Neural progenitor cell (in vitro differentiated cells): ENCODE results near the gene SKOR1. TPM values are rescaled to one million over a fixed set of nuclear protein-coding genes. Genes with fewer than 3 reads are reported as not detected.

Experiments
- DNase-seq: peaks from one replicate; pipeline ENCODE4 v3.0.0-alpha.2; 2016; ENCODE audit warnings: low spot score
- H2AFZ ChIP-seq: fragments of 200-600 bp; sonication (generic); replicated peaks from 2 replicates; pipeline ENCODE4 v1.6.1; 2016; ENCODE audit warnings: antibody characterized with exemption
- H3F3A ChIP-seq: fragments of 200-600 bp; sonication (generic); 2 replicates; pipeline ENCODE4 v1.6.1; 2016; ENCODE audit warnings: antibody characterized with exemption, low read depth
- H3K27ac ChIP-seq: fragments of 200-600 bp; sonication (generic); 2 replicates; pipeline ENCODE4 v1.5.1; 2016; ENCODE audit warnings: mild to moderate bottlenecking
- H3K27me3 ChIP-seq: fragments of 200-600 bp; sonication (generic); 2 replicates; pipeline ENCODE4 v1.6.1; 2016; ENCODE audit warnings: mild to moderate bottlenecking, moderate library complexity
- H3K36me3 ChIP-seq: fragments of 200-600 bp; sonication (generic); 2 replicates; pipeline ENCODE4 v1.5.1; 2016
- H3K4me1 ChIP-seq: fragments of 200-600 bp; sonication (generic); 2 replicates; pipeline ENCODE4 v1.6.1; 2016; ENCODE audit warnings: mixed run types
- H3K4me2 ChIP-seq: fragments of 200-600 bp; sonication (generic); 2 replicates; pipeline ENCODE4 v1.6.1; 2016
- H3K4me3 ChIP-seq: fragments of 200-600 bp; sonication (generic); 2 replicates; pipeline ENCODE4 v1.5.1; 2016
- H3K79me2 ChIP-seq: fragments of 200-600 bp; sonication (generic); 2 replicates; pipeline ENCODE4 v1.6.1; 2016; ENCODE audit warnings: low read depth
- H3K9ac ChIP-seq: fragments of 200-600 bp; sonication (generic); 2 replicates; pipeline ENCODE4 v1.6.1; 2016
- H3K9me3 ChIP-seq: fragments of 200-600 bp; sonication (generic); 2 replicates; pipeline ENCODE4 v1.5.1; 2016; ENCODE audit warnings: low read depth
- H4K20me1 ChIP-seq: fragments of 200-600 bp; sonication (generic); 2 replicates; pipeline ENCODE4 v1.6.1; 2016; ENCODE audit warnings: low read depth
- H3K27ac Mint-ChIP-seq: 3 replicates; pipeline ENCODE4 v1.8.0; 2021; ENCODE audit warnings: mixed read lengths
- H3K27me3 Mint-ChIP-seq: 2 replicates; pipeline ENCODE4 v1.8.0; 2022; ENCODE audit warnings: low read depth, mild to moderate bottlenecking, inconsistent platforms, moderate library complexity, mixed read lengths; ENCODE audit not compliant: insufficient read depth
- H3K36me3 Mint-ChIP-seq: 3 replicates; pipeline ENCODE4 v1.8.0; 2021; ENCODE audit warnings: mixed read lengths
- H3K4me1 Mint-ChIP-seq: 3 replicates; pipeline ENCODE4 v1.8.0; 2021; ENCODE audit warnings: mixed read lengths
- H3K4me3 Mint-ChIP-seq: 3 replicates; pipeline ENCODE4 v1.8.0; 2021; ENCODE audit warnings: mild to moderate bottlenecking, moderate library complexity, mixed read lengths
- H3K9me3 Mint-ChIP-seq: 3 replicates; pipeline ENCODE4 v1.8.0; 2020; ENCODE audit warnings: mixed read lengths
- EZH2 ChIP-seq: fragments of 200-600 bp; sonication (generic); IDR thresholded peaks from 2 replicates; pipeline ENCODE4 v1.6.1; 2017; ENCODE audit warnings: antibody characterized with exemption, mild to moderate bottlenecking, moderate library complexity
- EZH2phosphoT487 ChIP-seq: fragments of 200-600 bp; sonication (generic); IDR thresholded peaks from 2 replicates; pipeline ENCODE4 v1.6.1; 2017; ENCODE audit warnings: antibody characterized with exemption
- total RNA-seq: library from RNA; depleted of rRNA; stranded (reverse); fragments of >200 nt; gene quantifications from 2 replicates; pipeline ENCODE4 v1.2.3, GENCODE V29; 2015; ENCODE audit warnings: low replicate concordance
- TF ChIP-seq, protein P1 (sequence below): fragments of 200-600 bp; sonication (generic); IDR thresholded peaks from 2 replicates; pipeline ENCODE4 v1.5.1; 2017; ENCODE audit warnings: antibody characterized with exemption, mild to moderate bottlenecking

Gene SKOR1
- total RNA-seq, 1 donor from 2014 or later: 0.51 TPM

DNA sequence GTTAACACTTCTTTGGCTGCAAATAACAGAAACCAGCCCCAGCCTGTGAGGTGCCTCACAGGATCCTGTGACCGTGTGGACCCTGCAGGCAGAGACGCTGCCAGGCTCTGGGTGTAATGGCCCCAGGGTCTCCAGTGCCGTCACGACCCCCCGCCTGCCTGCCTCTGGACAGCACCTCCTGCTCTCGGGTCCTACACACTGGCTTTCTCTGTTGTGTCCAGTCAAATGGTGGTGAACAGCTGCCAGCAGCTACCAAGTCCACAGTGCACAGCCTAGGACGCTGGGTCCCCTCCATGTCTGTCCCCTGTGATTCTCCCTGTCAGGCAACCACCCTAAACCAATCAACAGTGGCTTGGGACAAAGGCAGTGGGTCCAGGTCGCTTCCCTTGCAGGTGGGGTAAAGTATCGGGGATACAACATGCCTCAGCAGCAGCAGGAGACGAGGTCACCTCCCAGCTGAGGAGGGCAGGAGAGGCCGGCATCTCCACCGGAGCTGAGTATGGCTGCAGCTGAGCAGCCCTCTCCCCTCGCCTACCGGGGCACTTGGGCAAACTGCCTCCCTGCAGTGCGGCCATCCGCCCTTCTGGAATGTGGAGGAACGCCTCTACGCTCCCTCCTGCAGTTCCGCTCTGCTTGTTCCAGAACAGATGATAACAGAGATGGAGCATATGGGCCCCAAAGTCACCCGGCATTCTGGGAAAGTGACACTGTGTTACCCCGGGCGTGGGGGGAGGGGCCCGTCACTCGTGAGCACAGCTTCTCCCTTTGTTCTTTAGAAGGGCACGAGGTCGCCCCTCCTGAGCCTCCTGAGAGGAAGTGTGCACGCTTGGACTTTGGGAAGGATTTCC lies 21.1 kb upstream of the SKOR1 start:
- H3K27me3 ChIP-seq: no peaks in the 10 kb centered on the region
- no peak overlapping the region for H3K4me3 Mint-ChIP-seq
- H3K36me3 ChIP-seq: no peaks in the 10 kb centered on the region
- no peak for TF ChIP-seq EZH2phosphoT487
- no peak for TF ChIP-seq EZH2
- TF ChIP-seq, protein P1, sequence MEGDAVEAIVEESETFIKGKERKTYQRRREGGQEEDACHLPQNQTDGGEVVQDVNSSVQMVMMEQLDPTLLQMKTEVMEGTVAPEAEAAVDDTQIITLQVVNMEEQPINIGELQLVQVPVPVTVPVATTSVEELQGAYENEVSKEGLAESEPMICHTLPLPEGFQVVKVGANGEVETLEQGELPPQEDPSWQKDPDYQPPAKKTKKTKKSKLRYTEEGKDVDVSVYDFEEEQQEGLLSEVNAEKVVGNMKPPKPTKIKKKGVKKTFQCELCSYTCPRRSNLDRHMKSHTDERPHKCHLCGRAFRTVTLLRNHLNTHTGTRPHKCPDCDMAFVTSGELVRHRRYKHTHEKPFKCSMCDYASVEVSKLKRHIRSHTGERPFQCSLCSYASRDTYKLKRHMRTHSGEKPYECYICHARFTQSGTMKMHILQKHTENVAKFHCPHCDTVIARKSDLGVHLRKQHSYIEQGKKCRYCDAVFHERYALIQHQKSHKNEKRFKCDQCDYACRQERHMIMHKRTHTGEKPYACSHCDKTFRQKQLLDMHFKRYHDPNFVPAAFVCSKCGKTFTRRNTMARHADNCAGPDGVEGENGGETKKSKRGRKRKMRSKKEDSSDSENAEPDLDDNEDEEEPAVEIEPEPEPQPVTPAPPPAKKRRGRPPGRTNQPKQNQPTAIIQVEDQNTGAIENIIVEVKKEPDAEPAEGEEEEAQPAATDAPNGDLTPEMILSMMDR: no peak
- no peaks in the 10 kb centered on the region for H3K9me3 Mint-ChIP-seq
- peak; percentile 43 for DNase-seq
- H3K4me2 ChIP-seq: peak overlapping the region; percentile 47
- no peaks in the 10 kb centered on the region for H3K9me3 ChIP-seq
- H3K36me3 Mint-ChIP-seq: peaks cover 3% of the 10 kb centered on the region
- H3K27ac Mint-ChIP-seq: peak overlapping the region; percentile 50
- H3K27ac ChIP-seq: no peak overlapping the region
- H2AFZ ChIP-seq: no peak overlapping the region
- H3K27me3 Mint-ChIP-seq: peaks cover under 1% of the 10 kb centered on the region
- no peaks in the 10 kb centered on the region for H4K20me1 ChIP-seq
- H3K4me3 ChIP-seq: no peak overlapping the region
- H3K9ac ChIP-seq: no peak overlapping the region
- peaks cover 32% of the 10 kb centered on the region for H3K4me1 Mint-ChIP-seq
- H3K79me2 ChIP-seq: no peaks in the 10 kb centered on the region
- H3K4me1 ChIP-seq: peaks cover 27% of the 10 kb centered on the region
- H3F3A ChIP-seq: peaks cover 6% of the 10 kb centered on the region

DNA sequence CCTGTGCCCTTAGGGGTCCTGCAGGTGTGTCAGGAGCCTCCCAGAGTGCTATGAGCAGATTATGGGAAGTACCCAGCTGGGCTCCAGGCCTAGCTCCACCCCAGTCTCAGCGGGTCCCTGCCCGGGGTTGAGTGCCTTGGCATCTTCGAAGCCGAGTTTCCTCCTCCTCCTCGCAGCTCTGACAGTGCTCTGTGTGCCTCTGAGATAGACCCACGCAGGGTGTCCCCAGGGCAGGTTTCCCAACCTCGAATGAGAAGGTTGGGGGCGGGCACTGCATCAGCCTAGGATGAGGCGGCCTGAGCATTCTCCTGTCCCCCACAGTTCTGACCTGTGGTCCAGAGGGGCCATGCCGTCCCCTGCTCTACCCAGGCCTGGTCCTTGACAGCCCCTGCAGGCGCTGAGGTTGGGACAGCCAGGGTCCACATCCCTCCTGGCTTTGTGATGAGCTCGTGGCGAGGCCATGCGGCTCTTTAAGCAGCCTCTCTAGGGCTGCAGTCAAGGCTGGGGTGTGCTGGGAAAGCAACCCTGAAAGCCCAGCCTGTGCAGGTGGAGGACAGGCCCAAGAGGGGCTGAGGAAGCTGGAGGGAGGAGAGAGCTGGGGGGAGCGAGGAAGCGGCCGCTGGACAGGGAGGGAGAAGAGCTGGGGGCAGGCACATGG lies 20.2 kb upstream of the SKOR1 start:
- Histone ChIP-seq H3K27ac (no peak overlapping the region), H3K4me1 (peaks cover 30% of the 10 kb centered on the region), H3K9ac (no peak overlapping the region), H3K79me2 (no peaks in the 10 kb centered on the region), H3F3A (peaks cover 6% of the 10 kb centered on the region), H2AFZ (no peak overlapping the region), H3K36me3 (no peaks in the 10 kb centered on the region), H3K9me3 (no peaks in the 10 kb centered on the region), H3K4me3 (no peak overlapping the region), H4K20me1 (no peaks in the 10 kb centered on the region), H3K27me3 (no peaks in the 10 kb centered on the region), H3K4me2 (peak overlapping the region; percentile 47)
- Mint-ChIP-seq H3K36me3 (peaks cover 4% of the 10 kb centered on the region), H3K27me3 (peaks cover 5% of the 10 kb centered on the region), H3K27ac (no peak overlapping the region), H3K4me1 (peaks cover 37% of the 10 kb centered on the region), H3K4me3 (no peak overlapping the region), H3K9me3 (no peaks in the 10 kb centered on the region)
- DNase-seq: no peak
- TF ChIP-seq, protein P1: no peak
- TF ChIP-seq EZH2phosphoT487: no peak
- no peak for TF ChIP-seq EZH2

DNA sequence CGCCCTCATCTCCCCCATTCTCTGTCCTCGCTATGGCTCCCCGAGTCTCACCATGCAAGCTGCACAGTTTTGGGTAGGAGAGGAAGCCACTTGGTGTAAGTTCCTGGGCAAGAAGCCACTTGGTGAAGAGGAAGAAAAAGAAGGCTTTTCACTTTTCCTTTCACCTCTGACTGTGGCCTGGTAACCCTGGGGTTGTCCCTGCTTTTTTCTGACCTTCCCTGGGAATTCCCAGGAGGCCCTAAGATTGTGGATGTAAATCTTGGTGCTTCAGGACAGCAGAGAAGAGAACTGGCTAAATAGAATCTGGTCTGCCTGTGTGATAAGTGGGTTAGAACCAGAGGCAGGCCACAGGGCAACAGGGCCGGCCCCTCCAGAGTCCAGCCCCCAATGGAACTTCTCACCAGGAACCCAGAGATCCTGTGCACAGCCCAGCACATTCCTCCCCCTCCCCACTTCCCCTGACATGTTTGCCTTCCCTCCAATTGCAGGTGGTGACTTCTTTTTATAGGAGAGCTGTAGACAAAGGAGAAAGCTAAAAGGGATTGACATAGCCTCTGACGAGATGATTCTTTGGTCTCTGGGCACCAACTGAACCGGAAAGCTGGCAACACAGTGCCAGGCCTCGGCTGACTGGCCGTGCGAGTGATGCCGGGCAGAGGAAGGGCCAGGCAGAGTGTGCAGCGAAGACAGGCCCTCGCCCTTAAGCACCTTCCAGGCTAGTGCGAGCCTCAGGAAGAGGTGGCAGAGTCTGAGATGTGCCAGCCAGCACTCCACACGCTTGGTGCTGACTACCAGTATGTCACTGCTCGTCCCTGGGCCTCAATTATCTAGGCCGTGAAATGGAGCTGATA lies 19.4 kb upstream of the SKOR1 start:
- Histone ChIP-seq H3K4me1 (peaks cover 30% of the 10 kb centered on the region), H3K79me2 (no peaks in the 10 kb centered on the region), H3K4me3 (no peak overlapping the region), H3K9me3 (no peaks in the 10 kb centered on the region), H3K9ac (no peak overlapping the region), H4K20me1 (no peaks in the 10 kb centered on the region), H3K27ac (no peak overlapping the region), H3F3A (peaks cover 6% of the 10 kb centered on the region), H2AFZ (no peak overlapping the region), H3K4me2 (peak overlapping the region; percentile 47), H3K36me3 (no peaks in the 10 kb centered on the region), H3K27me3 (no peaks in the 10 kb centered on the region)
- H3K9me3 Mint-ChIP-seq: no peaks in the 10 kb centered on the region
- peaks cover 5% of the 10 kb centered on the region for H3K27me3 Mint-ChIP-seq
- peaks cover 4% of the 10 kb centered on the region for H3K36me3 Mint-ChIP-seq
- TF ChIP-seq EZH2 (no peak), EZH2phosphoT487 (no peak)
- TF ChIP-seq, protein P1: no peak
- H3K4me3 Mint-ChIP-seq: no peak overlapping the region
- peak; percentile 52 for DNase-seq
- H3K27ac Mint-ChIP-seq: no peak overlapping the region
- peaks cover 38% of the 10 kb centered on the region for H3K4me1 Mint-ChIP-seq
